Skin of body (tissue), 2 donors: ENCODE data around the gene CAPN10. TPM values are rescaled to one million over a fixed set of nuclear protein-coding genes. Genes with fewer than 3 reads are reported as not detected.

ENCODE experiments used
- DNase-seq: peaks from one replicate; lab custom pipeline; 2025; lab: John Stamatoyannopoulos, UW
- total RNA-seq: library from RNA; depleted of rRNA; stranded (reverse); fragments of >200 nt; gene quantifications from one replicate; pipeline ENCODE4 v1.2.3, GENCODE V29; 2014

The CAPN10 gene
- total RNA-seq, 1 donor from 2014 or later = 10.9 TPM

DNA sequence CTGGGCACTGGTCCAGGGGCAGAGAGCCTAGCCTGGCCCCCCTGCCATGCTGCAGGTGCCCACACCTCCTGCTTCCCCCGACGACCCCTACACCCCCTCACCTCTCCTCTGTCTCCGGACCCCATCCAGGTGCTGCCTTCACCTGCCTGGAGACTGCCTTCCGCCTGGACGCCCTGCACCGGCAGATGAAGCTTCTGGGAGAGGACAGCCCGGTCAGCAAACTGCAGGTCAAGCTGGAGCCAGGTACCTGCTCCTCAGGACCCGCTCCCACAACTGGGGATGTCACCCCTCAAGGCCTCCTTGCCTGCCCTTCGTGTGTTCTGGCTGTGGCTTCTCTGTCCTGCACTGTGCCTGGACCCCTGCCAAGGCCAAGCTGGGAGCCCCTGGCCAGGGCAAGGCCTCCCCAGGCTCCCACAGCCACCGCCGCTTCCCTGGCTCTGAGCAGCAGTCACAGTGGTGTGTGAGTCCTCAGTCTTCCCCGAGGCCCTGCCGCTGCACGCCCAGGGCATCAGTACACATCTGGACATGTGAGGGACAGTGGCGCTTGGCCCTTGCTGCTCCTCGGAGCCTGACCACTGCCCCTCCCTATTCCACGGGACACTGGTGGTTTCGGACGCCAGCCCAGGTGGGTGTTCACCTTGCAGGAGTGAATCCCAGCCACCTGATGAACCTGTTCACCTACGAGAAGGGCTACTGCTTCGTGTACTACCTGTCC lies 12.0 kb upstream of the CAPN10 start:
- DNase-seq = no peak

DNA sequence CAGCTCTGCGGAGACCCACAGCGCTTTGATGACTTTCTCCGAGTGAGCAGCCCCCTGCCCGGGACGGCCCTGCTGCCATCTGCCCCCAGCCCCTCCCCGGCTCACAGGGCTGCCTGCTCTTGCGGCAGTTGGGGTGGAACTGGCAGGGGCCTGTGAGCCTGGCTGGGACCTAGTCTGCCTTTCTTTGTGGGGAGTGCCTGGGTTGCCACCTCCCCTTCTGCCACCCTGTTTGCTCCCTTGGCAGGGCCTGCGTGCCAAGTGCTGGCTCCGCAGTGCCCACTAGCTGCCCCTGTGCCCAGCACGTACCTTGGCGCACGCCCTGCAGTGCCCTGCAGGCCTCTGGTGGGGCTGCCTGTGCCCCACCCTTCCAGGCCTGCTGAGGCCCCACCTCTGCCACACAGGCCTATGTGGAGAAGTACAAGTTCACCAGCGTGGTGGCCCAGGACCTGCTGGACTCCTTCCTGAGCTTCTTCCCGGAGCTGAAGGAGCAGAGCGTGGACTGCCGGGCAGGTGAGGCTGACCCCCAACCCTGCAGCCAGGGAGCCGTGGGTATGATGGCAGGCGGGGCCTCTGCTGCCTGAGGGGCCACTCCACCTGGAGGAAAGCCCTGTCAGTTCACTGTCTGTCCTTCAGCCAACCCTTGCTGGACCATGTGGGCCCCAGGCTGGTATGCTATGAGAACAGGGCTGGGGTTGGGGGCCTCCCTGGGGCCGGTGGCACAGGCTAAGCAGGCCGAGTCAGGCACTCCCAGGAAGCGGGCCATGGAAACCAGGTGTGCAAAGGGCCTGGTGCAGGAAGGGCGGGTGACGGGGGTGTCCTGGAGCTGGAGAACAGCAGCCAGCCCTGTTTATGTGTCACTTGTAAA lies 11.2 kb upstream of the CAPN10 start:
- no peak for DNase-seq

DNA sequence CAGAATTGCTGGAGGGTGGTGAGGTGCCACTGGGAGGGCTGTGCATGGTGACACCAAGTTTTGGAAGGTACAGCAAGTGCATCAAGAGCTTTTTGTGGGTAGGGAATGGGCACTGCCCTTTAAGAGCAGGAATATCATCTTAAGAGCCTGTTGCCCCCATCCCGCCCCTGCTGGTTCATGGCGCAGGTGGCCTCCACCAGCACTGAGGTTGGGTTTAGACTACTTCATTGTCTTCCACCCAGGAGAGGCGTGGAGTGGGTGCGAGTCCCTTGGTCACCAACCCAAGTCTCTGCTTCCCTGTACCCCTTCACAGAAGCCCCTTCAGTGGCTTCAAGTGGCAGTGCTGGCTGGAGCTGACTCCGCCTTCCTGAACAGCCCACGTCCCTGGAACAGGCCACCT lies 10.5 kb upstream of the CAPN10 start:
- no peak for DNase-seq

DNA sequence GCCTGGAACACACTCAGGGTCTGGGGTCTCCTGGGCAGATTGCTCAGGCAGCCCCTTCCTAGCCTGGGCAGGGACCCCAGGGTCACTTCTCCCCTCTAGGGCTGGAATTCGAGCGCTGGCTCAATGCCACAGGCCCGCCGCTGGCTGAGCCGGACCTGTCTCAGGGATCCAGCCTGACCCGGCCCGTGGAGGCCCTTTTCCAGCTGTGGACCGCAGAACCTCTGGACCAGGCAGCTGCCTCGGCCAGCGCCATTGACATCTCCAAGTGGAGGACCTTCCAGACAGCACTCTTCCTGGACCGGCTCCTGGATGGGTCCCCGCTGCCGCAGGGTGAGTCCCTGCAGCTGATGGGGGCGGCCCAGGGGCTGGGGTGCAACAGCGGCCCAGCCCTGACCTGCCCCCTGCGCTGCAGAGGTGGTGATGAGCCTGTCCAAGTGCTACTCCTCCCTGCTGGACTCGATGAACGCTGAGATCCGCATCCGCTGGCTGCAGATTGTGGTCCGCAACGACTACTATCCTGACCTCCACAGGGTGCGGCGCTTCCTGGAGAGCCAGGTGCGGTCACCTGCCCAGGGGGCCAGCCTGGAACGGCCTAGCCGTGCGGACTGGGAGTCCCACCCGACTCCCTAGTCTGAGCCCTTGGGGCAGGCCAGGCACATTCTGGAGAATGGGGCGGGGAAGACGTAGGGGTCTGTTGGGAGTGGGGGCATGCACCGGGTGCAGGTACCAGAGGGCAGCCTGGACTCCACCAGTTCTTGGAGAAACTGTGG lies 9.9 kb upstream of the CAPN10 start:
- DNase-seq = no peak

DNA sequence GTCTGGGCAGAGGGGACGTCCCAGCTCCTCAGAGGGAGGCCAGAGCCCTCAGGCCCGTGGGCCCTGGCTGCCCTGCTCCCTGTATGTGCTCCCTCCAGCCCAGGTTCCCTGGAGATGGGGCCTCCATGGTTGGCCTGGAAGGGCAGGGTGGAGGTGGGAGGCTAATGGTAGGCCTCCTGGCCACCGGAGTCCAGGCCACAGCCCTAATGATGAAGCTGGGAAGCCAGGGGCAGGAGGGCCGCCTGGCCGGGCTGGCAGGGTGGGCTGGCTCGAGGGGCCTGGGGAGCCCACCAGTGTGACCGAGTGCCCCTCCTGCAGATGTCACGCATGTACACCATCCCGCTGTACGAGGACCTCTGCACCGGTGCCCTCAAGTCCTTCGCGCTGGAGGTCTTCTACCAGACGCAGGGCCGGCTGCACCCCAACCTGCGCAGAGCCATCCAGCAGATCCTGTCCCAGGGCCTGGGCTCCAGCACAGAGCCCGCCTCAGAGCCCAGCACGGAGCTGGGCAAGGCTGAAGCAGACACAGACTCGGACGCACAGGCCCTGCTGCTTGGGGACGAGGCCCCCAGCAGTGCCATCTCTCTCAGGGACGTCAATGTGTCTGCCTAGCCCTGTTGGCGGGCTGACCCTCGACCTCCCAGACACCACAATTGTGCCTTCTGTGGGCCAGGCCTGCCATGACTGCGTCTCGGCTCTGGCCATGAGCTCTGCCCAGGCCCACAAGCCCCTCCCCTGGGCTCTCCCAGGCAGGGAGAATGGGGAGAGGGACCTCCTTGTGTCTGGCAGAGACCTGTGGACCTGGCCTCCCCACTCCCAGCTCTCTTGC lies 9.0 kb upstream of the CAPN10 start:
- DNase-seq = no peak

DNA sequence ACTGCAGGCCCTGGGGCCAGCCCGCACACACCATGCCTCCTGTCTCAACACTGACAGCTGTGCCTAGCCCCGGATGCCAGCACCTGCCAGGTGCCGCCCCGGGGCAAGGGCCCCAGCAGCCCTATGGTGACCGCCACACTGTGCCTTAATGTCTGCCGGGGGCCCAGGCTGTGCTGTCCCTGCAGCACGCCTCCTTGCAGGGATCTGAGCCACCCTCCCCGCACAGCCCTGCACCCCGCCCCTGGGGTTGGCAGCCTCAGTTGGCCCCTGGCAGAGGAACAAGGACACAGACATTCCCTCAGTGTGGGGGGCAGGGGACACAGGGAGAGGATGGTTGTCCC lies 8.5 kb upstream of the CAPN10 start:
- no peak for DNase-seq

DNA sequence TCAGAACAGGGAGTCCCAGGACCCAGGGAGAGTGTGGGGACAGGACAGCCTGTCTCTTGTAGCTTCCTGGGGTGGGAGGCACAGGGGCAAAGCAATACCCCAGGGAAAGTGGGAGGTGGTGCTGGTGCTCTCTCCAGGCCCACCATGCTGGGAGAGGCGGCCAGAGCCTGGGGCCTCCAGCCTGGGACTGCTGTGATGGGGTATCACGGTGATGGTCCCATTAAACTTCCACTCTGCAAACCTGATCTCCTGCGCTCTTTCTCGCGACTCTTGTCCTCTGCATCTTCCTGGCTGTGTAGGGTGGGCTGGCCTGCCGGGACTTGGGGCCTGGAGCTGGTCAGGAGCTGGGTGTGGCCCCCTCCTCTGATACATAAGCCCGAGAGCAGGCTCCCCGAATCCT lies 8.0 kb upstream of the CAPN10 start:
- DNase-seq = no peak

DNA sequence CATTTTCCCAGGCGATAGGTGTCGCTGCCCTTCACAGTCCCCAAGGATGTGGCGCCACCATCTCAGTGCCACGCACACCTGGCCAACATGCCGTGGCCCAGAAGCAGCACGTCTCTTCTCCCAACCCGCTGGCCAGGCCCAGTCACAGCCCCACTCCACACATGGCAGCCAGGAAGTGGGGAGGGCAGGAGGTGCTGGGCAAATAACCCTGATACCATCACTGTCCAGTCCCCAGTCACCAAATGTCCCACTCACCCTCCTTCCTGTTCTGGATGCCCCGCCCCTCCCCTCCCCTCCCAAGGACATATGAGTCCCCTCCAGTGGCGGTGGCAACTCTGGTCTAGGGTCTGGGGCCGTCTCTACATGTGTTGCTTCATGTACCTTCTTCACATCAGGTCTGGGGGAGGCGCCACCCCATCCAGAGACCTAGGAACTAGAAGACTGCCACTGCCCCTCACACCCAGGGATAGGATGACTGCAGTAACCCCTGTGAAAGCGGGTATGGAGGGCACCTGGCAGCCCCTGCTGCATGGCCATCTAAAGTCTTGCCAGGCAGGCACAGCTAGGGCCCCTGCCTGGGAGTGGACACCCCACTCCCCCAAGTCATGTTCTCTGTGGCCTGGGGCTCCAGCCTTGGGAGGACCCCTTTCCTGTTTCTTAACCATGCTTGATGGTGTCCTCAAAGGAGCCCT lies 7.3 kb upstream of the CAPN10 start:
- no peak for DNase-seq

DNA sequence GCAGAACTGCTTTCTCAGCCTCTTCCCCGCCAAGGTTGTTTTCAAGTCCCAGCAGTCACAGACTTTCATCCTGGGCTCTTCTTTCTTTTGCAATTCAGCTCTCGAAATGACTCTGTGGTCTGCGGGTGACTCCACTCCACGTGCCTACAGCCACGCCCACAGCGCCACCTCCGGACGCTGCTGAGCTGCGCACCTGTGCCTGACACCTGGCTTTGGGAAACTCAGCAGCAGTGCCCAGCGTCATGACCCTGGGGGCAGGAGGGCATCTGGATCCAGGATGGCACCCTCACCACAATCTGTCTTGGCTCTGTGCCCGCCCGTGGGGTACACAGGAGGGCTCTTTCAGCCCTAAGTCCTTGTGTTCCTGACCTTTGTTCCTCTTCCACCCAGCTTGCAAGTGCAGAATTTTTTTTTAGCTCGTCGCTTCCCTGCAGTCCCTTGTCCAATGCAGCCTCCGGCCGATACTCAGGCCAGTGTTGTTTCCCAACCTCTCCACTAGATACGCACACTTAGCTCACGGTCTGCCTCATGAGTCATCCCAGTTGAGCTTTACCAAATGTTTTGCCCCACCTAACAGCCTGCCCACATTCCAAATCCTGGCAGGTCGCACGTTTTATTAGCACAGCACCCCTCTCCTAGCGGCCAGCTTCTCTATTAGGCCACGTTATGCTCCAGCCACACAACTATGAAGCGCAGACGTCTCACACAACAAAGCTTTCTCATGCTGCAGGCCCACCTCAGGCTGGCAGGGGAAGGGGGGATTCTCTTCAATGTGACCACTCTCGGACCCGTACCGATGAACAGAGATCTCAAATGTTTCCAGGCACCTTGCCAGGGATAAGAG lies 6.5 kb upstream of the CAPN10 start:
- DNase-seq = no peak

DNA sequence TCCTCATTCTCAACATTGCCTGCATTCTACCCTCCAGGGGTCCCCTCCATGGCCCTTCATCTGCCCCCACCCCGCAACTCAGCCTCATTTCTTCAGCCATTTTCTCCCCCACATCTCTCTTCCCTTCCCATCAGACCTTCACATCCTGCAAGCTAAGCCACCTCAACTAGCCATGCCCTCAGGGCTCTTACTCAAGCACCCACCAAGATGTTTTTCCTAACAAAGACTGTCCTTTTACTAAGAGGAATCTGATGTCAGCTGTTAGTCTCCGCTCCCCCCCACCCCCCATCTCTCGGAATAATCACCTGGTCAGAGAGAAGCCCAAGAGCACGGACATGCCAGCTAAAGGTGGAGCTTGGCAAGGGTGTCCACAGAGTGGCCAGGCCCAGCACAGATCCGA lies 4.7 kb upstream of the CAPN10 start:
- no peak for DNase-seq

DNA sequence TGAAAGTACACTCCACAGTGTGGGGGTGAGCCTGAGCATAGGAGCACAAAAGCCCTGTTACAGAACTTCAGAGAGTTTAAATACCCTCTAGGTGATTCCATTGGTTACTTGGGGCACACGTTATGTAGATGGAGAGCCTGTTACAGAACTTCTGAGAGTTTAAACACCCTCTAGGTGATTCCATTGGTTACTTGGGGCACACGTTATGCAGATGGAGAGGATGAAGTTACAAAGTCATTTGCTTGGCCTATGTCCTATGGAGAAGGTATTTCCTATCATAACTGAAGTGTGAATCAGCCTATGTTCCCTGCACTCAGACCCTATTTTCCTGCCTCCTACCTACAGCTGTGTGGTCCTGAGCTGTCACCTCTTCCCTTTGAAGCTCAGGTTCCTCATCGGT lies 3.8 kb upstream of the CAPN10 start:
- DNase-seq = no peak

DNA sequence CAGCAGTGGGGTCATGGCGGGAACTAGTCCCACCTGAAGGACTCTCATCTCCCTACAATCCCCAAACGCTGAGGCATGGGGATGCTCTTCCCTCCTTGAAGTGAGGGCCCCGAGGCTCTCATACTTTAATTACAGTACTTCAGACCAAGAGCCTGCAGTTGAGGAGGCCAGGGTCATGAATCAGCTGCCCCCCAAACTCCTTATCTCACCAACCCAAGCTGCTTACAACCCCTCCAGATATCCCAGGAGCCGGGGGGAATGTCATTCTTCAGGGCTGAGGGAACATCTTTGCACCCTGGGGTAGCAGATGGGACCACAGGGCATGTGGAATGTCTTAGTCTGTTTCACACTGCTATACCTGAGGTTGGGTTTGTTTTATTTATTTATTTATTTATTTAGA lies 2.8 kb upstream of the CAPN10 start:
- no peak for DNase-seq

DNA sequence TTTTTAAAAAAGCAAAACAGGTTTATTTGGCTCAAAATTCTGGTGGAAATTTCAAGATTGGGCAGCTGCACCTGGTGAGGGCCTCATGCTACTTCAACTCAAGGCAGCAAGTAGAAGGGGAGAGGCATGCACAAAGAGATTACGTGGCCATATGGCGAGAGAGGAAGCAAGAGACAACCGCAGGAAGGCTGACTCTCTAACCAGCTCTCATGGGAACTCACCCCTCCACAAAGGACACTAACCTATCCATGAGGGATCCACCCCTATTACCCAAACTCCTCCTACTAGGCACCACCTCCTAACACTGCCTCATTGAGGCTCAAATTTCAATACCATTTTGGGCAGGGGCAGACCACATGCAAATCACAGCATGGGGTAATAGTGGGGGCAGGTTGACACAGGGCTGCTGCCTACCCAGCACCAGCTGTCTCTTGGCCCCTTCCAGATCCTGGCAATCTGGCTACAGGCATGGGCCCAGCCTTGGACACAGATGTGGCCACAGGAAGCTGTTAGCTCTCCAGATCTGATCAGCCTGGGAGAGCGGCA lies 2.0 kb upstream of the CAPN10 start:
- DNase-seq = no peak

DNA sequence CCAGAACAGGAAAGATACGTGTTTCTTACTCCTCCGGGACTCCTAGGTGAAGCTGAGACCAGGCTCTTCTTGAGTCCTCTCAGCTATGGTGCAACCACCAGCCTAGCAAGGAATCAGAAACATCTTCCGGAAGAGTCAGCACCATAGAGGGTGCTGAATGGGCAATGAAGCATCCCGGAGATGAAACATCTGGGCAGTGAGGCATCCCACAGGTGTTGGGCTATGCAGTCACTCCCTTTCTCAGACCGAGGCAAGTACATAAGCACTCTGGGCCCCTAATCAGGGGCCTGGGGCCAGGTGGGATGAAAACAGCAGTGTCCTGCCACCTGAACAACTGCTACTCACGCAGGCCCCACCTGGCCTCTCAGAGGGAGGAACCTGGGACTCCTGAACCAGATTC lies 1.4 kb upstream of the CAPN10 start:
- no peak for DNase-seq

DNA sequence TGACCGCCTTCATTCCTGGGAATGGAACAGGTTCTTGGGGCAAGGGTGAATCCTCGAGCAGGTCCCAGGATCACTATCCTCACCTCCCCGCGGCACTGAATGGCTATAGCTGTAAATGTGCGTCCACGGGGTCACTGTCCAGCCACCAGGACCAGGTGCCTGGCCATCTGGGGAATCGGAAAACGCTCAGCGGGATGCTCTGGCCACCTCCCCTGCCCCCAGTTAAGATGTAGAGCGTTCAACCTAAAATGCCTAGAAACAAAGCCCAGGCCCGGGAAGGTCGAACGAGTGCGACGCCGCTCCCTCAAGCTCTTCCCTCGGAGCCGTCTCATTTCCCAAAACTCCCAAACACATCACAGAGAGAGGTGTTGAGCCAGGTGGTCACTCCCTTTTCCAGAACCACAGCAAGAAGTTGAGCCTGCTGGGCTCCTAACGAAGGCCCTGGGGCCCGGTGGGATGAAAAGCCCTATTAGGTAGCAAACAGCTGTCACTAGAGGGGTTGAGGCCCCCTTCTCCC lies 795 bp upstream of the CAPN10 start:
- no peak for DNase-seq

DNA sequence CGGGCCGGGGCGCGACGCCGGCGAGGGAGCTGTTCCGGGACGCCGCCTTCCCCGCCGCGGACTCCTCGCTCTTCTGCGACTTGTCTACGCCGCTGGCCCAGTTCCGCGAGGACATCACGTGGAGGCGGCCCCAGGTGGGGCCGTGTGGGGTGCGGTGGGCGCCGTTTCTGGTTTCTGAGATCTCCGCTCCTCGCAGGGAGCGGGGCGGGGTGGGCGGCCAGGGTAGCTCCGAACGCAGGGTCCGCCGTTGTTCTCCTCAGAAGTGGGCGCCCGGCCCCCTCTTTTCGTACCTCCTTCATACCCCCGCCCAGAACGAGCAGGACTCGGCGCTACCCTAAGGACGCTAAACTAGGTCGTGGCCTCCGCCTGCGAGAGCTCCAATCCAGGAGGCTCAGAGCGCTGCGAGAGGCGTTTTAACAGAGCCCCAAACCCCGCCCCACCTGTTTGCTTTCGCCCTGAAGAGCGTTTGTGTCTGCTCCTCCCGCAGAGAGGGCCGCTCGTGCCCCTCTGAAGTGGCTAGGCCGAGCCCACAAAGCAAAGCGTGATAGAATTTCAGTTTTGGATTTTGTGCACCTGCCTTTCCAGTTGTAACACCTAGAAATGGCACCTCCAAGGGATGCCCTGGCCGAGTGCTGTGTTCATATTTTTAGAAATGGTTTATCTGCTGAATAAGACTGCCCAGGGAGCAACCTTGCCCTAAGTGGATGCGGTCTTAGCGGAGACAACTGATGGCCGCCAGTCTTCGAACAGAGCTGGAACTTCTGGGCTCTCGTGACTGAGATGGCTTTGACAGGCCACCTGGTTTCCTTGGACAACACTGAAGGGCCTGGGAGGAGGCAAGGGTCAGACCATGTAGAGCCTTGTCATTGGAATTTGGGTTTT lies 626 bp downstream of the CAPN10 start:
- DNase-seq = no peak

DNA sequence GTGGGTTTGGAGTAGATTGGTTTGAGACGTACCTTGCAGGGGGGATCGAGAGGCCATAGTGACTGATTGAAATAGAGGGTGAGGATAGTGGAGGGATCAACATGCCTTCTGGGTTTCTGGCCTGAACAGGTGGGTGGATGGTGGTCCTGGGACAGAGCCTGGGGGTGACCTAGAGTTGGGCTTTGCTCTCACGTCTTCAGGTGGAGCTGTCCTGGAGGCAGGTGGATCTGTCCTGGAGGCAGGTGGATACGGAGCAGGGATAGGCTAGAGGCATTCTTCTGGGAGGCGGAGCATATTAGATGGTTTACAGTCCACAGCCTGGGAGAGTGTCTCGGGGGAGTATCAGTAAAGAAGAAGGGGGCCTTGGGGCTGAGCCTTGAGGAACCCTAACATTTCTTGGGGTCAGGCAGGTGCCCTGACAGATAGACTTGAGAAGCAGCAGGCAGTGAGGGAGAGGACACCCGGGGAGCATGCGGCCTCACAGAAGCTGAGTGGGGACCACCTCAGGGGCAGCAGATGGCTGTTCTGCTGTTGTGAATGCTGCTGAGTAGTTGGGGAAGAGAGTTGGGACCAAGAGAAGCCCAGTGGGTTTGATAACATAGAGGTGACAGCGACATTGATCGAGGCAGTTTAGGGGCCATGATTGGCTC lies 1.6 kb downstream of the CAPN10 start:
- DNase-seq = no peak

DNA sequence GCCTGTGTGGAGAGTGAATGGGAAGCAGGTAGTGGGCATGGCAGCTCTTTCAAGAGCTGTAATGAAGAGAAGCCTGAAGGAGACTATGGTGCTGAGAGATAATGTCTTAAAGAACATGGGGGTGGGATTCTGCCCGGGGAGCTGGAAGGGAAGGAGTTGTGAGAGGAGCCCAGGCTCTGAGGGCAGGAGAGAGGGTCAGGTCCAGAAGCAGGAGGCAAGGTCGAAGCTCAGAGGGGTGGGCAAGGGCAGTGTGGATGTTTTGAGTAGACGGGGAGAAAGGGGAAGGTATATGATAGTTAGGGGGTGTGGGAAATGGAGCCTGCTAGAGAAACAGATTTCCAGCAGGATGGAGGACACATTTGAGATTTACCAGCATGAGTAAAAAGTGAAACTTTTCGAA lies 2.1 kb downstream of the CAPN10 start:
- DNase-seq = no peak
